Measurements from ENCODE around the gene EGF.

The EGF gene

GRCh38 chr4:109978704-109979454 is 66.2 kb downstream of the EGF start:
- Mint-ChIP-seq H3K4me3 (no peak overlapping the region), H3K27me3 (peaks cover 29 to 38% of the 10 kb centered on the region in 2 donors), H3K36me3 (ENCODE audit: insufficient read depth) (no peaks in the 10 kb centered on the region), H3K9me3 (no peaks in the 10 kb centered on the region), H3K4me1 (ENCODE audit: low read depth in 2 of 2) (no peaks in the 10 kb centered on the region), H3K27ac (no peak overlapping the region)
- ATAC-seq (replicated peaks) (no peak), DNase-seq (no peak)

- no peak overlapping the region for H3K27ac Mint-ChIP-seq
- peaks cover 29 to 31% of the 10 kb centered on the region in 2 donors for H3K27me3 Mint-ChIP-seq
- ATAC-seq (replicated peaks) (no peak), DNase-seq (no peak)
- no peaks in the 10 kb centered on the region for H3K36me3 Mint-ChIP-seq (ENCODE audit: insufficient read depth)
- H3K4me3 Mint-ChIP-seq, result no peak overlapping the region
- no peaks in the 10 kb centered on the region for H3K4me1 Mint-ChIP-seq (ENCODE audit: low read depth in 2 of 2)
- no peaks in the 10 kb centered on the region for H3K9me3 Mint-ChIP-seq
These were observed 67.4 kb downstream of the EGF start for GRCh38 chr4:109979920-109980717.

- Mint-ChIP-seq H3K36me3 (ENCODE audit: insufficient read depth) (no peaks in the 10 kb centered on the region), H3K4me3 (no peak overlapping the region), H3K9me3 (no peaks in the 10 kb centered on the region), H3K27ac (no peak overlapping the region), H3K4me1 (ENCODE audit: low read depth in 2 of 2) (no peaks in the 10 kb centered on the region), H3K27me3 (peaks cover 27 to 29% of the 10 kb centered on the region in 2 donors)
- no peak for DNase-seq
- ATAC-seq (replicated peaks), result no peak
These were observed 69.3 kb downstream of the EGF start for GRCh38 chr4:109981936-109982335.

- DNase-seq (no peak), ATAC-seq (replicated peaks) (no peak)
- Mint-ChIP-seq H3K27ac (no peak overlapping the region), H3K9me3 (no peaks in the 10 kb centered on the region), H3K27me3 (peaks cover 26 to 33% of the 10 kb centered on the region in 2 donors), H3K36me3 (ENCODE audit: insufficient read depth) (no peaks in the 10 kb centered on the region), H3K4me1 (ENCODE audit: low read depth in 2 of 2) (no peaks in the 10 kb centered on the region), H3K4me3 (no peak overlapping the region)
These were observed 69.8 kb downstream of the EGF start for GRCh38 chr4:109982521-109982920.

GRCh38 chr4:109985993-109986974 is 73.6 kb downstream of the EGF start:
- no peak overlapping the region for H3K4me3 Mint-ChIP-seq
- H3K4me1 Mint-ChIP-seq (ENCODE audit: low read depth in 2 of 2), result no peaks in the 10 kb centered on the region
- no peak for ATAC-seq (replicated peaks)
- no peak for DNase-seq
- no peaks in the 10 kb centered on the region for H3K36me3 Mint-ChIP-seq (ENCODE audit: insufficient read depth)
- H3K27ac Mint-ChIP-seq, result no peak overlapping the region
- no peaks in the 10 kb centered on the region for H3K9me3 Mint-ChIP-seq
- H3K27me3 Mint-ChIP-seq, result peaks cover 11 to 25% of the 10 kb centered on the region in 2 donors

- Mint-ChIP-seq H3K27me3 (peaks cover 11 to 25% of the 10 kb centered on the region in 2 donors), H3K4me1 (ENCODE audit: low read depth in 2 of 2) (no peaks in the 10 kb centered on the region), H3K36me3 (ENCODE audit: insufficient read depth) (no peaks in the 10 kb centered on the region), H3K9me3 (no peaks in the 10 kb centered on the region), H3K27ac (no peak overlapping the region), H3K4me3 (no peak overlapping the region)
- DNase-seq (no peak), ATAC-seq (replicated peaks) (no peak)
These were observed 76.4 kb downstream of the EGF start for GRCh38 chr4:109989044-109989443.

- no peak for DNase-seq
- no peaks in the 10 kb centered on the region for H3K9me3 Mint-ChIP-seq
- no peak overlapping the region for H3K27ac Mint-ChIP-seq
- ATAC-seq (replicated peaks), result no peak
- no peaks in the 10 kb centered on the region for H3K4me1 Mint-ChIP-seq (ENCODE audit: low read depth in 2 of 2)
- no peak overlapping the region for H3K4me3 Mint-ChIP-seq
- peaks cover 13 to 25% of the 10 kb centered on the region in 2 donors for H3K27me3 Mint-ChIP-seq
- H3K36me3 Mint-ChIP-seq (ENCODE audit: insufficient read depth), result no peaks in the 10 kb centered on the region
These were observed 76.9 kb downstream of the EGF start for GRCh38 chr4:109989618-109990017.

GRCh38 chr4:109990261-109991257 is 77.9 kb downstream of the EGF start:
- H3K4me1 Mint-ChIP-seq (ENCODE audit: low read depth in 2 of 2), result no peaks in the 10 kb centered on the region
- no peaks in the 10 kb centered on the region for H3K36me3 Mint-ChIP-seq (ENCODE audit: insufficient read depth)
- H3K27me3 Mint-ChIP-seq, result peaks cover 22 to 31% of the 10 kb centered on the region in 2 donors
- H3K4me3 Mint-ChIP-seq, result no peak overlapping the region
- H3K27ac Mint-ChIP-seq, result no peak overlapping the region
- no peak for ATAC-seq (replicated peaks)
- no peaks in the 10 kb centered on the region for H3K9me3 Mint-ChIP-seq
- no peak for DNase-seq

- no peak for DNase-seq
- no peak overlapping the region for H3K4me3 Mint-ChIP-seq
- H3K27me3 Mint-ChIP-seq, result peaks cover 21 to 22% of the 10 kb centered on the region in 2 donors
- no peaks in the 10 kb centered on the region for H3K9me3 Mint-ChIP-seq
- H3K4me1 Mint-ChIP-seq (ENCODE audit: low read depth in 2 of 2), result no peaks in the 10 kb centered on the region
- ATAC-seq (replicated peaks), result no peak
- no peak overlapping the region for H3K27ac Mint-ChIP-seq
- no peaks in the 10 kb centered on the region for H3K36me3 Mint-ChIP-seq (ENCODE audit: insufficient read depth)
These were observed 80.4 kb downstream of the EGF start for GRCh38 chr4:109993116-109993515.

GRCh38 chr4:109994415-109994827 is 81.7 kb downstream of the EGF start:
- Mint-ChIP-seq H3K36me3 (ENCODE audit: insufficient read depth) (no peaks in the 10 kb centered on the region), H3K4me1 (ENCODE audit: low read depth in 2 of 2) (no peaks in the 10 kb centered on the region), H3K9me3 (no peaks in the 10 kb centered on the region), H3K27ac (no peak overlapping the region), H3K27me3 (peaks cover 11 to 12% of the 10 kb centered on the region in 2 donors), H3K4me3 (no peak overlapping the region)
- no peak for DNase-seq
- ATAC-seq (replicated peaks), result no peak

GRCh38 chr4:109996526-109996925 is 83.8 kb downstream of the EGF start:
- Mint-ChIP-seq H3K9me3 (no peaks in the 10 kb centered on the region), H3K4me3 (no peak overlapping the region), H3K36me3 (ENCODE audit: insufficient read depth) (no peaks in the 10 kb centered on the region), H3K4me1 (ENCODE audit: low read depth in 2 of 2) (no peaks in the 10 kb centered on the region), H3K27me3 (peaks cover 11 to 12% of the 10 kb centered on the region in 2 donors), H3K27ac (no peak overlapping the region)
- DNase-seq, result no peak
- ATAC-seq (replicated peaks), result no peak

- no peaks in the 10 kb centered on the region for H3K36me3 Mint-ChIP-seq (ENCODE audit: insufficient read depth)
- no peak overlapping the region for H3K4me3 Mint-ChIP-seq
- peaks cover 11 to 12% of the 10 kb centered on the region in 2 donors for H3K27me3 Mint-ChIP-seq
- no peak overlapping the region for H3K27ac Mint-ChIP-seq
- H3K9me3 Mint-ChIP-seq, result no peaks in the 10 kb centered on the region
- H3K4me1 Mint-ChIP-seq (ENCODE audit: low read depth in 2 of 2), result no peaks in the 10 kb centered on the region
- ATAC-seq (replicated peaks), result peak; percentile 87
- DNase-seq, result peak; percentile 54 to 58 (median 56)
These were observed 86.3 kb downstream of the EGF start for GRCh38 chr4:109998867-109999584.

Measured in effector memory CD8-positive, alpha-beta T cell (primary cell).